NB4 (cell line): ENCODE measurements around the gene EHD1.

Experiments used
- DNase-seq: peaks from one replicate; pipeline ENCODE4 v3.0.0; 2010; ENCODE audit warnings: low read depth
- H3K4me3 ChIP-seq: one replicate; pipeline ENCODE4 v1.5.1; 2011; ENCODE audit warnings: mild to moderate bottlenecking, low read depth, low read length, moderate library complexity
- MYC ChIP-seq: IDR thresholded peaks from 2 replicates; pipeline ENCODE4 v1.6.1; 2011; ENCODE audit warnings: low read depth, low read length
- POLR2A ChIP-seq: IDR thresholded peaks from 2 replicates; pipeline ENCODE4 v1.6.1; 2011; ENCODE audit warnings: mild to moderate bottlenecking; ENCODE audit not compliant: insufficient read length; ENCODE audit errors: extremely low read depth
- TF ChIP-seq, protein P1 (sequence below): IDR thresholded peaks from 2 replicates; pipeline ENCODE4 v1.6.1; 2011; ENCODE audit warnings: low read depth, low read length
- TF ChIP-seq, protein P2 (sequence below): IDR thresholded peaks from one replicate; pipeline ENCODE4 v1.5.1; 2012; ENCODE audit warnings: low read depth, low read length

The EHD1 gene

GRCh38 chr11:64814712-64815187 is 63.7 kb downstream of the EHD1 start:
- DNase-seq, result peak; percentile 57
- TF ChIP-seq POLR2A, result no peak
- TF ChIP-seq, protein P1, sequence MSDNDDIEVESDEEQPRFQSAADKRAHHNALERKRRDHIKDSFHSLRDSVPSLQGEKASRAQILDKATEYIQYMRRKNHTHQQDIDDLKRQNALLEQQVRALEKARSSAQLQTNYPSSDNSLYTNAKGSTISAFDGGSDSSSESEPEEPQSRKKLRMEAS, result no peak
- TF ChIP-seq, protein P2, sequence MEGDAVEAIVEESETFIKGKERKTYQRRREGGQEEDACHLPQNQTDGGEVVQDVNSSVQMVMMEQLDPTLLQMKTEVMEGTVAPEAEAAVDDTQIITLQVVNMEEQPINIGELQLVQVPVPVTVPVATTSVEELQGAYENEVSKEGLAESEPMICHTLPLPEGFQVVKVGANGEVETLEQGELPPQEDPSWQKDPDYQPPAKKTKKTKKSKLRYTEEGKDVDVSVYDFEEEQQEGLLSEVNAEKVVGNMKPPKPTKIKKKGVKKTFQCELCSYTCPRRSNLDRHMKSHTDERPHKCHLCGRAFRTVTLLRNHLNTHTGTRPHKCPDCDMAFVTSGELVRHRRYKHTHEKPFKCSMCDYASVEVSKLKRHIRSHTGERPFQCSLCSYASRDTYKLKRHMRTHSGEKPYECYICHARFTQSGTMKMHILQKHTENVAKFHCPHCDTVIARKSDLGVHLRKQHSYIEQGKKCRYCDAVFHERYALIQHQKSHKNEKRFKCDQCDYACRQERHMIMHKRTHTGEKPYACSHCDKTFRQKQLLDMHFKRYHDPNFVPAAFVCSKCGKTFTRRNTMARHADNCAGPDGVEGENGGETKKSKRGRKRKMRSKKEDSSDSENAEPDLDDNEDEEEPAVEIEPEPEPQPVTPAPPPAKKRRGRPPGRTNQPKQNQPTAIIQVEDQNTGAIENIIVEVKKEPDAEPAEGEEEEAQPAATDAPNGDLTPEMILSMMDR, result no peak
- TF ChIP-seq MYC, result no peak
- no peak overlapping the region for H3K4me3 ChIP-seq

DNA sequence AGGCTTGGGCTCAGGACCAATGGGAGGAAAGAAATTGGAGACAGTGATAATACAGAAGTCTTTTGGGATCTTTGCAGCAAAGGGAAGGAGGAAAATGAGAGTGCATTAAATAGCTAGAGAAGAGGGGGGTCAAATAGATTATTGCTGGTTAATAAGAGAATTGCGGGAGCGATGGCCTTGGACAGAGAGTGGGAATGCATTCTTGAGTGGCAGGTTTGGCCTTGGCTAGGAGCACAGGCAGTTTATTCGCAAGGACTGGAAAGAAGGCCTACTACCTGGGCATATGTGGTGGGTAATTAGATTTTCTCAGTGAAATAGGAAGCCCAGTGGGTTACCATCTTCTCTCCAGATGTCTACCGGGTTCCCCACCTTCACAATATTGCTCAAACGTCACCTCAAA is 64.6 kb downstream of the EHD1 start:
- TF ChIP-seq MYC (no peak), POLR2A (no peak)
- TF ChIP-seq, protein P2, result no peak
- TF ChIP-seq, protein P1, result no peak
- H3K4me3 ChIP-seq, result no peak overlapping the region
- no peak for DNase-seq

DNA sequence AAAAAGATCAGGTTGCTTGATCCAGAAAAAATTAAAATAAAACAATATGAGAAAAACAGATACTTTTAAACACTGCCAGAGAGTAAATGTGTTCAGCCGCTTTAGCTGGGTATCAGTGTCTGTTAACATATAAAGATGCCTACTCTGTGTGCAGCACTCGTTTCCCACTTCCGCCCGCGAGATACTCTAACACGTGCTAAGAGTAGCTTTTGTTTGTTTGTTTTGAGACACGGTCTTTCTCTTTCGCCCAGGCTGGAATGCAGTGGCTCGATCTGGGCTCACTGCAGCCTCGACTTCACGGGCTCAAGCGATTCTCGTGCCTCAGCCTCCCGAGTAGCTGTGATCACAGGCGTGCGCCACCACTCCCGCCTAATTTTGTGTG is 67.5 kb downstream of the EHD1 start:
- H3K4me3 ChIP-seq, result peak overlapping the region; percentile 81
- TF ChIP-seq, protein P1, result peak; percentile 72
- 0 out of 2 replicates have a peak, but pooled peaks have one; percentile 42 for TF ChIP-seq MYC
- TF ChIP-seq, protein P2, result no peak
- no peak for TF ChIP-seq POLR2A
- no peak for DNase-seq

DNA sequence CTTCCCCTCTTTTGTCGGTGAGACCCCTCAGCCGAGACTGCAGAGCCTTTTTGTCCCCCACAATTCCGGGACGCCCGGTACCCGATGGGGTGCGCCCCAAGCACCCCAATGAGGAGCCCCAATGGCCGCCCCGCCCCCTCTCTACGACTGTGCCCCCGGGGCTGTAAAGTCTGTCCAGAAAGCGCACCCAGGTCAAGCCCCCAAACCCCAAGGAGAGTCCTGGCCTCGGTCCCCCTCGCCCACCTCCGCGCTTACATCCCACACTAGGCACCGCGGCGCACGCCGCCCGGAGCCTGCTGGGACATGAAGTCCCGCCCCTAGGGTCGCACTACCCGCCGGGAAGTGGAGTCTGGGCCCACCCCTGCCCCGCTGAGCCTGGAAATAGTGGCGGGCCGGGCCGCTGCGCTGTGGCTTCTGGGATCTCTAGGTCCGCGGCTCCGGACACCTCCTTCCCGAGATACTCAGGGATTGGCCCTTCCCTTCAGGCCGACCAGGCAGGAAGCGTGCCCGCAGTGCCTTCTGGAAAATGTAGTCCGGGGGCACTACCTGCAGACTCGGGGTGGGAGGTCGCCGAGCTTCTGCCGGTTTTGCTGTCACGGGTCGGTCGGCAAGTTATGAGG is 68.0 kb downstream of the EHD1 start, which contains the start of gene MEN1:
Gene MEN1, minus strand, starts transcription at position 281 of the 620 bp plus-strand sequence. CDS start 442 bp downstream, outside the sequence.
- peak within 1 kb of the TSS; percentile 81 for H3K4me3 ChIP-seq
- peak; percentile 71 for TF ChIP-seq POLR2A
- TF ChIP-seq, protein P1, result peak; percentile 73
- TF ChIP-seq, protein P2, result no peak
- peak; percentile 76 for TF ChIP-seq MYC
- peak; percentile 98 for DNase-seq

- H3K4me3 ChIP-seq, result peak overlapping the region; percentile 81
- TF ChIP-seq, protein P2, result no peak
- TF ChIP-seq POLR2A (no peak), MYC (no peak)
- TF ChIP-seq, protein P1, result no peak
- DNase-seq, result peak; percentile 42
Observed at GRCh38 chr11:64809781-64810241, 68.6 kb downstream of the EHD1 start.
